ENCODE results near the gene LRRC61. TPM values are rescaled to one million over a fixed set of nuclear protein-coding genes. Genes with fewer than 3 reads are reported as not detected.

Gene LRRC61
- total and polyA plus RNA-seq, 2 of the 13 experiments (the other 11 are each of a cell fraction or from before 2014, with no cell fraction given) = 33.0 to 34.8 TPM

GRCh38 chr7:150379441-150380379 lies 56.6 kb downstream of the LRRC61 start (continued):
- no peak for TF ChIP-seq HMGXB3 (CRISPR knock-in tag; IDR thresholded peaks at IDR 0.05; ENCODE audit: borderline replicate concordance)
- TF ChIP-seq ZNF841 (CRISPR knock-in tag; IDR thresholded peaks at IDR 0.05; ENCODE audit: borderline replicate concordance) = no peak
- TF ChIP-seq ZEB1 (IDR thresholded peaks at IDR 0.05; ENCODE audit: insufficient replicate concordance, low read depth) = no peak
- TF ChIP-seq SMC3 (IDR thresholded peaks at IDR 0.05; ENCODE audit: low read length) = no peak
- no peak for TF ChIP-seq DBP (CRISPR knock-in tag; IDR thresholded peaks at IDR 0.05; ENCODE audit: not compliant biosample characterization)
- 0 out of 2 replicates have a peak, but pooled peaks have one; percentile 43 for TF ChIP-seq FOXC1 (CRISPR knock-in tag; IDR thresholded peaks at IDR 0.05; ENCODE audit: borderline replicate concordance)
- no peak for TF ChIP-seq ZBTB43 (CRISPR knock-in tag; conservative IDR thresholded peaks at IDR 0.05)
- TF ChIP-seq ZNF235 (CRISPR knock-in tag; IDR thresholded peaks at IDR 0.05; ENCODE audit: borderline replicate concordance) = 0 out of 2 replicates have a peak, but pooled peaks have one; percentile 10
- no peak for TF ChIP-seq ZBED4 (CRISPR knock-in tag; IDR thresholded peaks at IDR 0.05; ENCODE audit: borderline replicate concordance)
- TF ChIP-seq ZBTB33 (CRISPR knock-in tag; IDR thresholded peaks at IDR 0.05) = no peak
- TF ChIP-seq ZNF709 (CRISPR knock-in tag; IDR thresholded peaks at IDR 0.05) = 0 out of 2 replicates have a peak, but pooled peaks have one; percentile 3
- no peak for TF ChIP-seq NCOA1 (CRISPR knock-in tag; IDR thresholded peaks at IDR 0.05)
- no peak for TF ChIP-seq ZNF383 (CRISPR knock-in tag; IDR thresholded peaks at IDR 0.05; ENCODE audit: borderline replicate concordance)
- peak in 1 of 2 experiments; percentile 27; a peak in 1 of 4 replicates for TF ChIP-seq POLR2A (IDR thresholded peaks at IDR 0.05; ENCODE audit: insufficient read depth in 1 of 2, low read depth in 2 of 2, low read length in 2 of 2)
- TF ChIP-seq ZNF546 (CRISPR knock-in tag; conservative IDR thresholded peaks at IDR 0.05) = 0 out of 2 replicates have a peak, but pooled peaks have one; percentile 20

All from HepG2 (cell line).